A172 (cell line): ENCODE data around the gene ABCA5. TPM values are rescaled to one million over a fixed set of nuclear protein-coding genes. Genes with fewer than 3 reads are reported as not detected.

Experiments
- DNase-seq: peaks from one replicate; pipeline ENCODE4 v3.0.0-alpha.2; 2015; ENCODE audit warnings: low spot score
- total RNA-seq: library from RNA; depleted of rRNA; stranded (reverse); fragments of >200 nt; shearing (Covaris generic); gene quantifications from 2 replicates; pipeline ENCODE4 v1.2.3, GENCODE V29; 2014; rRNA removed

The ABCA5 gene
- 0.07 TPM in 1 of 2 replicates, not detected in the other for total RNA-seq

- no peak for DNase-seq
Observed at GRCh38 chr17:69327060-69327831, at the start of gene ABCA5. Gene ABCA5 (minus strand): TSS chr17:69327133. CDS start chr17:69314415, 12,718 bp downstream.

DNA sequence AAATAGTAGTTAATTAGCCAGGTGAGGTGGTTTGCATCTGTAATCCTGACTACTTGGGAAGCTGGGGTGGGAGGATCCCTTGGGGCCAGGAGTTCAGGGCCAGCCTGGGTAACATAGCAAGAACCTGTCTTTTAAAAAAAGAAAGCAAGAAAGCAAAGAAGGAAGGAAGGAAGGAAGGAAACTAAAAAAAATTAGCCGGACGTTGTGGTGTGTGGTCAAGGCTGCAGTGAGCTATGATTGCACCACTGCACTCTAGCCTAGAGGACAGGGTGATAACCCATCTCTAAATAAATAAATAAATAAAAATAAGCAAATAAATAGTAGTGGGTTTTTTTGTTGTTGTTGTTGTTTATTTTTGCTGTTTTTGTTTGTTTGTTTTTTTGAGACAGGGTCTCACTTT is 48.3 kb upstream of the ABCA5 start:
- no peak for DNase-seq

DNA sequence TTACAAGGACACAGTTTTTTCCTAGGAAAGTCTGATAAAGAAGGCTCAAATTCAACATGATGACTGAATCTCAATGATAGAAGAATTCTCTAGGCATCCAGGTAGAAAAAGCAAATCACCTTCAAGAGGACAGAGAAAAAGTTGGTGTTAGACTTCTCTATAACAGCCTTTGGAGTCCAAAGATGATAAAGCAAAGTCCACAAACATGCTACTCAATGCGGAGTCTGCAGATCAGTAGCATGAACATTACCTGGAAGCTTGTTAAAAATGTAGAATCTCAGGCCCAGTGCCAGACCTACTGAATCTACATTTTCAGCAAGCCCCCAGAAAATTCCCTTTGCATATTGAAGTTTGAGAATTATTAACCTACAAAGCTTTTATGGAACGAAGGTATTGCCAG is 46.1 kb upstream of the ABCA5 start:
- DNase-seq, result no peak

- DNase-seq, result no peak
Observed at GRCh38 chr17:69367298-69367697, 40.4 kb upstream of the ABCA5 start.

DNA sequence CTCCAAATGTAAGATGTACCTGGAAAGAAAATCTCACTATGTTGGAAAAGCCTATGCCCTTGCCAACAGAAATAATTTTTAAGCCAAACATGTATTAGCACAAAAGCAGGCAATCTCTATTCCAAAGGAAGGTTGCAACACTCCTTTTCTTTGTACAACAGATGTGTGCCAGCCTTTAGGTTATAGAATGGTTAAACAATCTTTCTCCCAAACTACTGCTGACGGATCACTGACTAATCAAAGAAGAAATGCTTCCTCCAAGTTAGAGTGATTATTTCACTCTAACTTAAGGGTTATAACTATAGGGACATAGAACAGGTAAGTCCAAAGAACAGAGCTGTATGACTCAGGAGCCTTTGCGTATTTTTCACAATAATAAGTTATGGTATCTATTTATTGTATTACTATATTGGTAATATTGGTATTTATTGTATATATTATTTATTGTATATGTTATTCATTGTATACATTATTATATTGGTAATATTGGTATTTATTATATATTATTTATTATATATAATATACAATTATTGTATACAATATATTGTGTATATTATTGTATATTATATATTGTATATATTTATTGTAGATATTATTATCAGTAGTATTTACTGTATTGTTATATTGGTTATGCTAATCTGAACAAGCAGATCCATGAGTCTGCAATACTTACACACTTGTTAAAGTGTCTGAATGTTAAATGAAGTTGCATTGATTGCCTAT is 36.7 kb upstream of the ABCA5 start:
- no peak for DNase-seq

DNA sequence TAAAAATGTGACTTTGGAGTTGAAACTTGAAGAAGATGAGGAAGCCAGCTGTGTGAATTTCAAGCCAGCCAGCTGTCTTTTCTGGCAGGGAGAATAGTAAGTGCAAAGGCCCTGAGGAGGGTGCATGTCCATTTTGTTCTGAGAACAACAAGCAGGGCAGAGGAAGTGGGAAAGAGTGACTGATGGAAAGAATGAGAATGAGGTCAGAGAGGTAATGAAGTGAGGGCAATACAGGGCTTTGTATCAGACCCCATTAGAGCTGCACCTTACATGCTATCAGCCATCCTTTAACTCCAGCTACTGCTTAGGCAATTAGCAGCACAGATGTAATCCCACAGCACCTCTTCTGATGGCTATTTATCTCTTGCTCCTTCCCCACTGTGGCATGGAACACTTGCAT is 34.2 kb upstream of the ABCA5 start:
- DNase-seq, result no peak

DNA sequence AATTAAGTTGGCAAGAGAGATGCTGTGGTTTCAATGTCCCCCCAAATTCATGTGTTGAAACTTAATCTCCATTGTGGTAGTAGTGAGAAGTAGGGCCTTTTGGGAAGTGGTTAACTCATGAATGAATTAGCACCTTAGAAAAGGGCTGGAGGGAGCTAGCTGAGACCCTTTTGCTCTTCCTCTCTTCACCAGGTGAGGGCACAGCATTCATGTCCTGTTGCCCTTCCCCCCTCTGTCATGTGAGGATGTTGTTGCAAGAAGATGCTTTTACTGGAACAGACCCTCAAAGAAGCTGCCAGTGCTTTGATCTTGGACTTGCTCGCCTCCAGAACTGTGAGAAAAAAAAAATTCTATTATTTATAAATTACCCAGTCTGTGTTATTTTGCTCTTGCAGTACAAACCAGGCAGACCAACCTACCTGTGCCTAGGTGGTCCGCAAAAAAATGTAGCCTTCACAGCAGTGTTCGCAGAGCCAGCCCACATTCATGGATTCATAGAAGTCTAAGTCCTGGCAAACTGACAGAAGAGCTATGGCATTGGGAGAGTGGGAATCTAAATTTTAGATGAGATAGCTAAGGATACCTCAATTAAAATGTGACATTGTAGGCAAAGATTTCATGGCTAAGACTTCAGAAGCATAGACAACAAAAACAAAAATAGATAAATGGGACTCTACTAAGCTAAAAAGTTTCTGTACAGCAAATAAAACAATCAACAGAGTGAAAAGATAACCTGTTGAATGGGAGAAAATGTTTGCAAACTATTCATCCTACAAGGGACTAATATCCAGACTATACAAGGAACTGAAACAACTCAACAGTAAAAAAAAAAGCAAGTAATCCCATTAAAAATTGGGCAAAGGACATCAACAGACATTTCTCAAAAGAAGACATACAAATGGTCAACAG is 32.0 kb upstream of the ABCA5 start:
- no peak for DNase-seq

GRCh38 chr17:69357701-69358100 is 30.8 kb upstream of the ABCA5 start:
- no peak for DNase-seq

DNA sequence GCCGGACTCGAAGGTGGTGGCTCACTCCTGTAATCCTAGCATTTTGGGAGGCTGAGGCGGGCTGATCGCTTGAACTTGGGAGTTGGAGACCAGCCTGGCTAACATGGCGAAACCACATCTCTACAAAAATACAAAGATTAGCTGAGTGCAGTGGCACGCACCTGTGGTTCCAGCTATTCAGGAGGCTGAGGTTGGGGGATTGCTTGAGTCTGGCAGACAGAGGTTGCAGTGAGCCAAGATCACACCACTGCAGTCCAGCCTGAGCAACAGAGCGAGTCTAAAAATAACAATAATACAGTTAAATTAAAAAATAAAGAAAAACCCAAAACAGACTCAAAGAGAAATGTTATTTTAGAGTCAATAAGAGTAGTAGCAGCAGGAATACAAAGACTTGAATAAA is 29.7 kb upstream of the ABCA5 start:
- DNase-seq, result no peak

DNA sequence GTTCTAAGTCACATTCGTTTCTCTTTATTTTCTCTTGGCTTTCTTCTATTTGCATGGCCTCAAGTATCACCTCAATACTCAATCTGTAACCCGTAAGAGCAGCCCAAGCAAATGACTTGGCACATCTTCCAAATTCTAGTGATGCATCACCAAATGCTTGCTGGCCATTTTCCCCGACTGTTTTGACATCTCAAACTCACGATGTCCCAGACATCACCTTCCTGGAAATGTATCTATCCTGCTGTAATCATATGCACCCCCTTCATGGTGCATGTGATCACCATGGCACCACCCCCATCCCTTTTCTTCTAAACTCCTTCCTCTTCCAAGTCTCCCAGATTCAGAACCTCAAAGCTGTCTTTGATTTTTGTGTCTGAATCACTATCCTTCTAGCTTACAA is 24.0 kb upstream of the ABCA5 start:
- DNase-seq, result no peak

DNA sequence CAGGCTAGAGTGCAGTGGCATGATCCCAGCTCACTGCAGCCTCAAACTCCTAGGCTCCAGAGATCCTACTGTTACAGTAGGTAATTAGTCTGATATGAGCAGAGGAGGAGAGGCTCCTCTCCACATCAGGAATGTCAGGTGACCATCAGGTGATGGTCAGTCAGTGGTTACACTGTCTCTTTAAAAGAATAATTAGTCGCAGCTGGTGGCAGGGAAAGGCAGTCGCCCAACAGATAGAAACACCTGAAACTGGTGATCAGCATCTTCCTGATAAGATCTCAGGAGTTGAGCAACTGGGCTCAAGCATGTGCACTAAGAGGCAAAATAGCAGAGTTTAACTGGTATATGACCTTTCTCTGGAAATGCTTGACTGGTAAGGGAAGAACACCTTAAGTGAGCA is 21.5 kb upstream of the ABCA5 start:
- no peak for DNase-seq

- no peak for DNase-seq
Observed at GRCh38 chr17:69346766-69347165, 19.8 kb upstream of the ABCA5 start.

DNA sequence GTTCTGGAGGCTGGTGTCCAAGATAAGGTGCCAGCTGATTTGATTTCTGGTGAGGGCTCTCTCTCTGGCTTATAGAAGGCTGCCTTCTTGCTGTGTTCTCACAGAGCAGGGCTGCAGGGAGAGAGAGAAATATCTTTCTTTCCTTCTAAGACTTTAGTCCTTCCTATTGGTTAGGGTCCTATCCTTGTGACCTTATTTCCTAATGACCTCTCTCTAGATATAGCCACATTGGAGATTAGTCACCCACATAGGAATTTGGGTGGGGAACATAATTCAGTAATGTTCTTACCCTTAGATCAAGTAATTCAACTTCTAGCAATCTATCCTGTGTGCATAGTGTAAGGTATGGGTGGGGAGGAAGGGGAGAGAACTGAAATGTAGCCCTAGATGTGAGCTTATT is 18.0 kb upstream of the ABCA5 start:
- no peak for DNase-seq

GRCh38 chr17:69342896-69343644 is 16.1 kb upstream of the ABCA5 start:
- DNase-seq, result no peak

DNA sequence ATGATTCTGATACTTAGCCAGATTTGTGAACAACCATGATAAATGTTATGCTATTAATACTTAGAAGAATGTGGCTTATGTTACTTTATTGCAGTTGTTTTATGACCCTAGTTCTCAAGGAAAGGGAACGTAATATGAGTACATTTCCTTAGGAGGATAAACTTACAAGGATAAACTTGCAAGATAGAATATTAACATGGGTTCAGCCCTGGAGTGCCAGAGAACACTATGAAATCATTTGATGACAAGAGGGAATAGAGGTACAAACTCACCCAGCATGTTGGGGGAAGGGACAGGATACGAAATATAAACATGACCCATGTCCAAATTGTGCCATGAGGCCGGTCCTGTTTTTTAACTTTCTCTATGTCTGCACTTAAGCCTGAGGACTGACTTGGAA is 13.0 kb upstream of the ABCA5 start:
- DNase-seq, result no peak

- no peak for DNase-seq
Observed at GRCh38 chr17:69336996-69337395, 10.1 kb upstream of the ABCA5 start.

- DNase-seq, result no peak
Observed at GRCh38 chr17:69336580-69336979, 9.6 kb upstream of the ABCA5 start.

DNA sequence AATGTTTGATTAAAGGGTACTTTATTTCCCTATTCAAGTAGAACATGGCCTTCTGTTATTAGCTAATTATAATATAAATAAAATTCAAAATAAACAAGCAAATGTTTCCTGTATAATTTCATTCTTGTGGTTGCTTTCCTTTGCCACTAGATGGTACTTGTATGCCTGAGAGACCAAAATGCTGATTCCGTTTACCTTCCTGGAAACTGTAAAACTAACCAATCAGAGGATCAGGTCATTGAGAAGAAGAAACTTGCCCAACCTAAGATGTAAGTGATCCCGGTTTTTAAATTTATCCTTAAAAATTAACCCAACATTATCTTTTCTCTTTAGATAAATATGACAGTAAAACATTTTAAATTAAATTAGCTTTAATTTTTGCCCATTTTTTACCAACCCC is 8.1 kb upstream of the ABCA5 start:
- DNase-seq, result peak; percentile 10

DNA sequence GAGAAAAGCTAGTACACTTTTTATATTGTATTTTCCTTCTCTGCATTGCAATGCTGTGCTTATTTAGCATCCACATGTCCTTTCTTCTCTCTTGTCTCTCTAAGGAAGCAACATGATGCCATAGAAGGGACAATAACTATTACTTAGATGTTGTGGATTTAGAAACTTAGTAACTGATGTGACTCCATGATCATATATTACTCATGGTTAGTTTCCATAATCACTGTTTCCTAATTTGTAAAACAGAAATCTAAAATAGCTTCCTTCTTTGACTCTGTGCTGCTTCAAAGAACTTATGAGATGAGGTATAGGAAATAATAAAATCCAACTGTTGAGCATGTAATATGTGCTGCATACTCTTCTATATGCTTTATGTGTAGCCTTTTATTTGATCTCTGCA is 6.6 kb upstream of the ABCA5 start:
- no peak for DNase-seq

- DNase-seq, result no peak
Observed at GRCh38 chr17:69331756-69332155, 4.8 kb upstream of the ABCA5 start.

- DNase-seq, result no peak
Observed at GRCh38 chr17:69326377-69327059, 415 bp downstream of the ABCA5 start.
